ENCODE data around the gene KCNA1.

KCNA1 gene

DNA sequence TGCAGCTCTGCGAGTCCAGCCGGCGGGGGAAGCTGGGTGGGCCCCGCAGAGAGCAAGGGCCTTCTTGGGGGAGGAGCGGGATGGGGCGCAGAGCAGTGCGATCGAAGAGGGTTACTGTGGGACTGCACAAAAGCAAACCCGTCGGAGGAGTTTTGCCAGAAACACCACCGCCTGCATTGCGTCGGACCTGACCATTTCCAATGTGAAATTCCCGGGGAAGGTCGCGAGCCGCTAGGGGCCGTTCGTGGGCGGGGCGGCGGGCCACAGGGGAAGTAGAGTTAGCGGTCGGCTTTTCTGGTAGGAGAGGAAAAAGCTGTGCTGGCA, 333 bp upstream of the KCNA1 start:
- TF ChIP-seq CTCF (IDR thresholded peaks at IDR 0.05; ENCODE audit: poor library complexity, severe bottlenecking), result no peak
- Histone ChIP-seq H3K4me1 (ENCODE audit: insufficient read depth, poor library complexity, severe bottlenecking) (no peaks in the 10 kb centered on the region), H3K36me3 (ENCODE audit: low read depth) (no peaks in the 10 kb centered on the region), H3K27ac (ENCODE audit: poor library complexity, severe bottlenecking) (no peak overlapping the region), H3K27me3 (ENCODE audit: insufficient read depth, poor library complexity, severe bottlenecking) (peaks cover 73% of the 10 kb centered on the region), H3K9me3 (ENCODE audit: severe bottlenecking) (peaks cover 2% of the 10 kb centered on the region), H3K4me3 (ENCODE audit: severe bottlenecking) (no peak overlapping the region)
- no peak; the same call in 2 of the 3 replicates for ATAC-seq (ENCODE audit: low read depth)
- no peak for DNase-seq (ENCODE audit: low spot score)

DNA sequence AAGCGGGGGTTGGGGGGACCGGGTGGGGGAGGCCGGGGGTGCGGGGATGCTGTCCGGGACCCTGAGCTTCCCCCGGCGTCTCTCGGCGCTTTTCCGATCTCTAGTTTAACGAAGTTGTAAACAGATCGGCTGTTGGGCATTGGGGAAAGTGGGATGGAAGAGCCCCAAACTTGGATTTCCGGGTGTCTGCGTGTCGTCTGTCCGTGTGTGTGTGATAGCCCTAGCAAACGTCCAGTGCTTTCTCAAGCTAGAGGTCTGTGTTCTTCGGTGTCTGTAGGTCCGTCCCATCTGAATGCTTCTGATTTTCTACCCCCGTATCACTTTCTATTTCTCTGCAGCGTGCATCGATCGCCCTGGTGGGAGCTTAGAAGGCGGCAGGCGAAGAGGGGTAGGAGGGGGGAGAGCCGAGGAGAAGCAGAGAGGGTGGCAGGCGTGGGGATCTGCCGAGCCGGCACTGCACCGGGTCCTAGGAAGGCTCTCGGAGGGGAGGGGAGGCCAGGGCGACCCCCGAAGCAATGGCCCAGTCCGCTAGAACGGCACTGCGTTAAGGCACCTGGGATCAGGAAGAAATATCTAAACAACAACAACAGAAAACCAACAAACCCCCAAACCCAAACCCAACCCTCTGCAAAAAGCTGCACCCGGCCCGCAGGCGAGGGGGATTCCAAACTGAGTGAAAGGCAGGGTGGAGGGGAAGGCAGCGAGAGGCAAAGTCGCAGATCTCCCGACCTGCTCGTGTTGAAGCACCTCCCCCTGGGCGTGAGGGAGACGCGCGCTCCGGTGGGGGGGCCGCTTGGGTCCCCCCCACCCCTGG, 1.0 kb downstream of the KCNA1 start:
- H3K27me3 ChIP-seq (ENCODE audit: insufficient read depth, poor library complexity, severe bottlenecking), result peaks cover 77% of the 10 kb centered on the region
- ATAC-seq (ENCODE audit: low read depth), result peak; percentile 24; the same call in 2 of the 3 replicates
- H3K4me3 ChIP-seq (ENCODE audit: severe bottlenecking), result no peak overlapping the region
- no peaks in the 10 kb centered on the region for H3K9me3 ChIP-seq (ENCODE audit: severe bottlenecking)
- H3K4me1 ChIP-seq (ENCODE audit: insufficient read depth, poor library complexity, severe bottlenecking), result no peaks in the 10 kb centered on the region
- no peak overlapping the region for H3K27ac ChIP-seq (ENCODE audit: poor library complexity, severe bottlenecking)
- H3K36me3 ChIP-seq (ENCODE audit: low read depth), result no peaks in the 10 kb centered on the region
- no peak for DNase-seq (ENCODE audit: low spot score)
- TF ChIP-seq CTCF (IDR thresholded peaks at IDR 0.05; ENCODE audit: poor library complexity, severe bottlenecking), result no peak

DNA sequence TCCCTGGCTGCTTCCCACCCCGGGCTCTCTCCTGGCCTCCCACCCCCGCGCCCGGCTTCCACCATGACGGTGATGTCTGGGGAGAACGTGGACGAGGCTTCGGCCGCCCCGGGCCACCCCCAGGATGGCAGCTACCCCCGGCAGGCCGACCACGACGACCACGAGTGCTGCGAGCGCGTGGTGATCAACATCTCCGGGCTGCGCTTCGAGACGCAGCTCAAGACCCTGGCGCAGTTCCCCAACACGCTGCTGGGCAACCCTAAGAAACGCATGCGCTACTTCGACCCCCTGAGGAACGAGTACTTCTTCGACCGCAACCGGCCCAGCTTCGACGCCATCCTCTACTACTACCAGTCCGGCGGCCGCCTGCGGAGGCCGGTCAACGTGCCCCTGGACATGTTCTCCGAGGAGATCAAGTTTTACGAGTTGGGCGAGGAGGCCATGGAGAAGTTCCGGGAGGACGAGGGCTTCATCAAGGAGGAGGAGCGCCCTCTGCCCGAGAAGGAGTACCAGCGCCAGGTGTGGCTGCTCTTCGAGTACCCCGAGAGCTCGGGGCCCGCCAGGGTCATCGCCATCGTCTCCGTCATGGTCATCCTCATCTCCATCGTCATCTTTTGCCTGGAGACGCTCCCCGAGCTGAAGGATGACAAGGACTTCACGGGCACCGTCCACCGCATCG, 1.8 kb downstream of the KCNA1 start:
- Histone ChIP-seq H3K27ac (ENCODE audit: poor library complexity, severe bottlenecking) (no peak overlapping the region), H3K36me3 (ENCODE audit: low read depth) (no peaks in the 10 kb centered on the region), H3K4me3 (ENCODE audit: severe bottlenecking) (no peak overlapping the region), H3K27me3 (ENCODE audit: insufficient read depth, poor library complexity, severe bottlenecking) (peaks cover 77% of the 10 kb centered on the region), H3K9me3 (ENCODE audit: severe bottlenecking) (no peaks in the 10 kb centered on the region), H3K4me1 (ENCODE audit: insufficient read depth, poor library complexity, severe bottlenecking) (no peaks in the 10 kb centered on the region)
- TF ChIP-seq CTCF (IDR thresholded peaks at IDR 0.05; ENCODE audit: poor library complexity, severe bottlenecking), result no peak
- DNase-seq (ENCODE audit: low spot score) (no peak), ATAC-seq (ENCODE audit: low read depth) (no peak)

DNA sequence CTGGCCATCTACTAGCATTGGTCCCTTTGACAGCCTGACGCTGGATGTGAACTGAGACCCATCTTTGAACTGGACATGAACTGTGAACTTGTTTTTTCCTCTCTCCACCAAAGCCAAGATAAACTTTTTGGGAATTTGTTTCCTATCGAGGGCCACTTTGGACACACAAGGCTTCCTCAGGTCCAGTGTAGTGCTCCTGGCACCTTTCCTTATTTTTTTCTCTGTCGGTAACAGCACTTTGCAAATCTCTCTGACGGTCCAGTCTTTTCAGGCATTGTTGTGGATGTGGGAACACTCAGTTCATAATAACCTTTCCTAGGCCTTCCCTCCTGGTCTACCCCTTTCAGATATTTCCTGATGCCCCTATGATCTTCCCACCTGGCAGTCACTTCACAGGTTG, 5.0 kb downstream of the KCNA1 start:
- DNase-seq (ENCODE audit: low spot score) (no peak), ATAC-seq (ENCODE audit: low read depth) (no peak)
- no peaks in the 10 kb centered on the region for H3K36me3 ChIP-seq (ENCODE audit: low read depth)
- no peak overlapping the region for H3K4me3 ChIP-seq (ENCODE audit: severe bottlenecking)
- H3K27ac ChIP-seq (ENCODE audit: poor library complexity, severe bottlenecking), result no peak overlapping the region
- TF ChIP-seq CTCF (IDR thresholded peaks at IDR 0.05; ENCODE audit: poor library complexity, severe bottlenecking), result no peak
- no peaks in the 10 kb centered on the region for H3K4me1 ChIP-seq (ENCODE audit: insufficient read depth, poor library complexity, severe bottlenecking)
- no peaks in the 10 kb centered on the region for H3K9me3 ChIP-seq (ENCODE audit: severe bottlenecking)
- H3K27me3 ChIP-seq (ENCODE audit: insufficient read depth, poor library complexity, severe bottlenecking), result peaks cover 59% of the 10 kb centered on the region

- ATAC-seq (ENCODE audit: low read depth), result no peak
- Histone ChIP-seq H3K9me3 (ENCODE audit: severe bottlenecking) (no peaks in the 10 kb centered on the region), H3K4me1 (ENCODE audit: insufficient read depth, poor library complexity, severe bottlenecking) (no peaks in the 10 kb centered on the region), H3K4me3 (ENCODE audit: severe bottlenecking) (no peak overlapping the region), H3K27ac (ENCODE audit: poor library complexity, severe bottlenecking) (no peak overlapping the region), H3K36me3 (ENCODE audit: low read depth) (no peaks in the 10 kb centered on the region), H3K27me3 (ENCODE audit: insufficient read depth, poor library complexity, severe bottlenecking) (peaks cover 53% of the 10 kb centered on the region)
- TF ChIP-seq CTCF (IDR thresholded peaks at IDR 0.05; ENCODE audit: poor library complexity, severe bottlenecking), result no peak
- no peak for DNase-seq (ENCODE audit: low spot score)
These were observed 6.0 kb downstream of the KCNA1 start for GRCh38 chr12:4915752-4916151.
